BJ (cell line): Measurements from ENCODE around the gene SLC12A7. TPM values are rescaled to one million over a fixed set of nuclear protein-coding genes. Genes with fewer than 3 reads are reported as not detected.

Experiments used
- CTCF ChIA-PET: fragments of 350-600 bp; formaldehyde crosslinking; extraction: SDS; loops from one replicate; lab custom pipeline; 2021; ENCODE audit warnings: antibody characterized with exemption, inconsistent platforms; lab: Yijun Ruan, JAX
- POLR2A ChIA-PET: fragments of 300-600 bp; sonication (Branson Sonifier 250); formaldehyde crosslinking; extraction: SDS; loops from one replicate; lab custom pipeline; 2021; ENCODE audit warnings: antibody characterized with exemption; lab: Charles Lee
- DNase-seq: peaks from one replicate; pipeline ENCODE4 v3.0.0-alpha.2; 2011; ENCODE audit warnings: low read depth
- H3K27me3 ChIP-seq: 2 replicates; pipeline ENCODE4 v1.6.0; 2011; ENCODE audit warnings: low read length; ENCODE audit not compliant: control insufficient read depth, insufficient read depth
- H3K36me3 ChIP-seq: 2 replicates; pipeline ENCODE4 v1.5.1; 2011; ENCODE audit warnings: low read length; ENCODE audit not compliant: control insufficient read depth, insufficient read depth
- H3K4me3 ChIP-seq: 2 replicates; pipeline ENCODE4 v1.5.1; 2011; ENCODE audit warnings: low read depth, mild to moderate bottlenecking, control low read depth, low read length
- CTCF ChIP-seq: IDR thresholded peaks from 2 replicates; pipeline ENCODE4 v1.5.1; 2011; ENCODE audit warnings: low read depth, mild to moderate bottlenecking, control low read depth, inconsistent platforms, low read length, moderate library complexity; ENCODE audit not compliant: insufficient read depth
- polyA plus RNA-seq: library from polyadenylated mRNA; depleted of rRNA; stranded (reverse); fragments of >200 nt; gene quantifications from 2 replicates; pipeline ENCODE4 v1.2.3, GENCODE V29; 2011

Gene SLC12A7
- polyA plus RNA-seq, 1 experiment, result 4.6 TPM

GRCh38 chr5:1078206-1078605, 33.7 kb downstream of the SLC12A7 start:
- Histone ChIP-seq H3K36me3 (peaks cover 2% of the 10 kb centered on the region), H3K27me3 (no peaks in the 10 kb centered on the region), H3K4me3 (no peak overlapping the region)
- POLR2A ChIA-PET, result no interaction called here
- CTCF ChIA-PET, result no interaction called here
- TF ChIP-seq CTCF, result no peak
- DNase-seq, result no peak

- TF ChIP-seq CTCF, result no peak
- ChIA-PET CTCF (no interaction called here), POLR2A (no interaction called here)
- H3K4me3 ChIP-seq, result no peak overlapping the region
- H3K27me3 ChIP-seq, result no peaks in the 10 kb centered on the region
- no peak for DNase-seq
- H3K36me3 ChIP-seq, result peaks cover 2% of the 10 kb centered on the region
Observed at GRCh38 chr5:1077491-1078020, 34.3 kb downstream of the SLC12A7 start.

- CTCF ChIA-PET, result no interaction called here
- POLR2A ChIA-PET, result no interaction called here
Observed at GRCh38 chr5:1077026-1077425, 34.8 kb downstream of the SLC12A7 start.

GRCh38 chr5:1076406-1076805, 35.5 kb downstream of the SLC12A7 start:
- DNase-seq, result no peak
- H3K4me3 ChIP-seq, result no peak overlapping the region
- peaks cover 2% of the 10 kb centered on the region for H3K36me3 ChIP-seq
- H3K27me3 ChIP-seq, result no peaks in the 10 kb centered on the region
- no peak for TF ChIP-seq CTCF
- POLR2A ChIA-PET, result no interaction called here
- CTCF ChIA-PET, result no interaction called here

More at GRCh38 chr5:1077026-1077425, 34.8 kb downstream of the SLC12A7 start:
- TF ChIP-seq CTCF, result no peak
- no peak for DNase-seq
- H3K36me3 ChIP-seq, result peaks cover 2% of the 10 kb centered on the region
- no peaks in the 10 kb centered on the region for H3K27me3 ChIP-seq
- H3K4me3 ChIP-seq, result no peak overlapping the region

- no peaks in the 10 kb centered on the region for H3K27me3 ChIP-seq
- POLR2A ChIA-PET, result no interaction called here
- CTCF ChIA-PET, result no interaction called here
- TF ChIP-seq CTCF, result no peak
- no peak for DNase-seq
- no peak overlapping the region for H3K4me3 ChIP-seq
- peaks cover 2% of the 10 kb centered on the region for H3K36me3 ChIP-seq
Observed at GRCh38 chr5:1075931-1076330, 35.9 kb downstream of the SLC12A7 start.
